Esophagus muscularis mucosa (tissue), 4 donors: ENCODE results near the gene SLC4A9. TPM values are rescaled to one million over a fixed set of nuclear protein-coding genes. Genes with fewer than 3 reads are reported as not detected.

ENCODE experiments used
- DNase-seq: peaks from one replicate; pipeline ENCODE4 v3.0.0-alpha.2; 2017; ENCODE audit errors: extremely low spot score
- H3K27ac ChIP-seq, 4 donors: fragments of 200-600 bp; sonication (generic); replicated peaks in 1 of 4; 1 replicate in 3 of 4; 2 replicates in 1 of 4; pipeline ENCODE4 v1.5.1; 2016 to 2019; ENCODE audit warnings: mild to moderate bottlenecking in 1 of 4
- H3K27me3 ChIP-seq, 4 donors: fragments of 200-600 bp; sonication (generic); one replicate each; pipeline versions ENCODE4 v1.5.1 to v1.6.0; 2016 to 2019
- H3K36me3 ChIP-seq, 4 donors: fragments of 200-600 bp; sonication (generic); one replicate each; pipeline ENCODE4 v1.5.1; 2016 to 2019
- H3K4me1 ChIP-seq, 4 donors: fragments of 200-600 bp; sonication (generic); one replicate each; pipeline ENCODE4 v1.5.1; 2016 to 2019
- H3K4me3 ChIP-seq, 4 donors: fragments of 200-600 bp; sonication (generic); 1 replicate in 2 of 4; 2 replicates in 2 of 4; pipeline ENCODE4 v1.5.1; 2016 to 2019; ENCODE audit warnings: mild to moderate bottlenecking in 4 of 4, moderate library complexity in 1 of 4
- H3K9me3 ChIP-seq, 4 donors: fragments of 200-600 bp; sonication (generic); 1 replicate in 3 of 4; 2 replicates in 1 of 4; pipeline ENCODE4 v1.5.1; 2016 to 2019
- CTCF ChIP-seq, 3 experiments: fragments of 200-600 bp in 2 of 3; fragments of 450-650 bp in 1 of 3; sonication (generic) in 2 of 3; IDR thresholded peaks; one replicate each; pipeline ENCODE4 v1.5.1; 2017 to 2019; ENCODE audit warnings: antibody characterized with exemption in 3 of 3, mild to moderate bottlenecking in 2 of 3, moderate library complexity in 1 of 3
- EP300 ChIP-seq: sonication (generic); formaldehyde crosslinking; IDR thresholded peaks from one replicate; pipeline ENCODE4 v1.6.1; 2017; ENCODE audit warnings: antibody characterized with exemption
- POLR2A ChIP-seq: fragments of 450-650 bp; IDR thresholded peaks from one replicate; pipeline ENCODE4 v1.6.1; 2017; ENCODE audit warnings: antibody characterized with exemption, moderate library complexity, mild to moderate bottlenecking, low read depth
- POLR2AphosphoS5 ChIP-seq, 2 donors: sonication (generic); formaldehyde crosslinking; IDR thresholded peaks; one replicate each; pipeline ENCODE4 v1.6.1; 2017; ENCODE audit warnings: antibody characterized with exemption in 2 of 2
- WGBS: methylation state at CpG from one replicate; pipeline ENCODE4 v1.1.5; 2018; 5-methylcytosine and 5-hydroxymethylcytosine counted together
- intact Hi-C: fragments of 100-400 bp; cut with DNase I; formaldehyde crosslinking; loops from one replicate; pipeline ENCODE4 v1.15.1; 2023
- total RNA-seq, 4 donors: library from RNA; depleted of rRNA; stranded (reverse); fragments of >200 nt; gene quantifications; one replicate each; pipeline versions ENCODE4 v1.1.0 to v1.2.1, GENCODE V29; 2016

SLC4A9 gene
- total RNA-seq, 4 donors from 2014 or later = not detected

- no peaks in the 10 kb centered on the region for H3K27me3 ChIP-seq
- DNase-seq = no peak
- intact Hi-C loops = no loop called here
- H3K4me1 ChIP-seq = peaks cover 6 to 8% (median 7%) of the 10 kb centered on the region in 4 donors
- H3K9me3 ChIP-seq = no peaks in the 10 kb centered on the region
- TF ChIP-seq POLR2AphosphoS5 (IDR thresholded peaks at IDR 0.05) = no peak
- no peak for TF ChIP-seq POLR2A
- no peak for TF ChIP-seq CTCF (IDR thresholded peaks at IDR 0.05)
- TF ChIP-seq EP300 = no peak
- no peaks in the 10 kb centered on the region for H3K36me3 ChIP-seq
- H3K27ac ChIP-seq = no peak overlapping the region
- no peak overlapping the region for H3K4me3 ChIP-seq
- 80% methylated on average over 7 of the region's 7 CpGs for WGBS
These were observed 6.7 kb downstream of the SLC4A9 start for GRCh38 chr5:140366589-140367255.

- Histone ChIP-seq H3K36me3 (no peaks in the 10 kb centered on the region), H3K9me3 (no peaks in the 10 kb centered on the region), H3K27me3 (no peaks in the 10 kb centered on the region), H3K4me3 (no peak overlapping the region), H3K27ac (no peak overlapping the region), H3K4me1 (peaks cover 6 to 8% (median 7%) of the 10 kb centered on the region in 4 donors)
- WGBS = 83% methylated on average over 4 of the region's 8 CpGs
- DNase-seq = no peak
- TF ChIP-seq CTCF (IDR thresholded peaks at IDR 0.05) = no peak
- TF ChIP-seq POLR2A = no peak
- no peak for TF ChIP-seq EP300
- no peak for TF ChIP-seq POLR2AphosphoS5 (IDR thresholded peaks at IDR 0.05)
- intact Hi-C loops = no loop called here
These were observed 7.4 kb downstream of the SLC4A9 start for GRCh38 chr5:140367256-140368013.

- Histone ChIP-seq H3K27me3 (no peaks in the 10 kb centered on the region), H3K9me3 (no peaks in the 10 kb centered on the region), H3K36me3 (no peaks in the 10 kb centered on the region), H3K4me1 (peaks cover 7 to 13% (median 9%) of the 10 kb centered on the region in 4 donors), H3K4me3 (no peak overlapping the region), H3K27ac (no peak overlapping the region)
- 96% methylated on average over 3 of the region's 3 CpGs for WGBS
- no peak for DNase-seq
- TF ChIP-seq POLR2A (no peak), POLR2AphosphoS5 (IDR thresholded peaks at IDR 0.05) (no peak), EP300 (no peak), CTCF (IDR thresholded peaks at IDR 0.05) (no peak)
- intact Hi-C loops = loop anchor here (10.0 kb wide), 2 partner anchors 293 to 343 kb away; partner anchors contain the start of gene WDR55
These were observed 11.6 kb downstream of the SLC4A9 start for GRCh38 chr5:140371356-140372151.

GRCh38 chr5:140372971-140373487, 13.0 kb downstream of the SLC4A9 start:
- no peaks in the 10 kb centered on the region for H3K27me3 ChIP-seq
- no peaks in the 10 kb centered on the region for H3K36me3 ChIP-seq
- no peaks in the 10 kb centered on the region for H3K9me3 ChIP-seq
- 7% methylated on average over 2 of the region's 2 CpGs for WGBS
- TF ChIP-seq POLR2AphosphoS5 (IDR thresholded peaks at IDR 0.05) = peak in 1 of 2 donors; percentile 48
- TF ChIP-seq CTCF (IDR thresholded peaks at IDR 0.05) = peak; percentile 75 to 91 (median 80)
- no peak for TF ChIP-seq EP300
- TF ChIP-seq POLR2A = no peak
- no peak overlapping the region for H3K4me3 ChIP-seq
- H3K27ac ChIP-seq = no peak overlapping the region
- H3K4me1 ChIP-seq = peaks cover 7 to 13% (median 9%) of the 10 kb centered on the region in 4 donors
- intact Hi-C loops = loop anchor here (10.0 kb wide), 2 partner anchors 292 to 342 kb away; partner anchors contain the start of gene WDR55
- no peak for DNase-seq
